ENCODE measurements around the gene PIP5K1B. TPM values are rescaled to one million over a fixed set of nuclear protein-coding genes. Genes with fewer than 3 reads are reported as not detected.

PIP5K1B gene
- total RNA-seq, 1 experiment from 2014 or later: 0.20 TPM

DNA sequence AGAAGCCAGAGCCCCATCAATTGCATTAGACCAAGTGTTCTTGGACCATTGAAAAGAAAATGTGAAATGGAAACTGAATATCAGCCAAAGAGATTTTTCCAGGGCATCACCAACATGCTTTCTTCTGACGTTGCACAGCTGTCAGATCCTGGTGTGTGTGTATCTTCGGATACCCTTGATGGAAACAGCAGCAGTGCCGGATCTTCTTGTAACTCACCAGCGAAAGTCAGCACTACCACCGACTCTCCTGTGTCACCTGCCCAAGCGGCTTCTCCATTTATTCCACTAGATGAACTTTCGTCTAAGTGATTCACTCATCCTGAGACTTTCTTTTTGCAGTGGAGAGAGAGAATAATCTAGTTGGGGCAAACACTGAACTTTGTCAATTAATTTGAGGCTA, 75.7 kb downstream of the PIP5K1B start:
- ChIA-PET RAD21 (ENCODE audit: low non-redundant PET in 1 of 2, low total read pairs in 2 of 2, uncharacterized antibody in 2 of 2, unreplicated experiment in 2 of 2) (no interaction called here), POLR2A (no interaction called here), CTCF (no interaction called here)
- no peak for TF ChIP-seq RAD21 (IDR thresholded peaks at IDR 0.05; ENCODE audit: low read depth)
- no peak for TF ChIP-seq FOSL1 (IDR thresholded peaks at IDR 0.05; ENCODE audit: low read depth)
- no peak for TF ChIP-seq ELF1 (IDR thresholded peaks at IDR 0.05; ENCODE audit: borderline replicate concordance, low read depth)
- TF ChIP-seq, protein P1, sequence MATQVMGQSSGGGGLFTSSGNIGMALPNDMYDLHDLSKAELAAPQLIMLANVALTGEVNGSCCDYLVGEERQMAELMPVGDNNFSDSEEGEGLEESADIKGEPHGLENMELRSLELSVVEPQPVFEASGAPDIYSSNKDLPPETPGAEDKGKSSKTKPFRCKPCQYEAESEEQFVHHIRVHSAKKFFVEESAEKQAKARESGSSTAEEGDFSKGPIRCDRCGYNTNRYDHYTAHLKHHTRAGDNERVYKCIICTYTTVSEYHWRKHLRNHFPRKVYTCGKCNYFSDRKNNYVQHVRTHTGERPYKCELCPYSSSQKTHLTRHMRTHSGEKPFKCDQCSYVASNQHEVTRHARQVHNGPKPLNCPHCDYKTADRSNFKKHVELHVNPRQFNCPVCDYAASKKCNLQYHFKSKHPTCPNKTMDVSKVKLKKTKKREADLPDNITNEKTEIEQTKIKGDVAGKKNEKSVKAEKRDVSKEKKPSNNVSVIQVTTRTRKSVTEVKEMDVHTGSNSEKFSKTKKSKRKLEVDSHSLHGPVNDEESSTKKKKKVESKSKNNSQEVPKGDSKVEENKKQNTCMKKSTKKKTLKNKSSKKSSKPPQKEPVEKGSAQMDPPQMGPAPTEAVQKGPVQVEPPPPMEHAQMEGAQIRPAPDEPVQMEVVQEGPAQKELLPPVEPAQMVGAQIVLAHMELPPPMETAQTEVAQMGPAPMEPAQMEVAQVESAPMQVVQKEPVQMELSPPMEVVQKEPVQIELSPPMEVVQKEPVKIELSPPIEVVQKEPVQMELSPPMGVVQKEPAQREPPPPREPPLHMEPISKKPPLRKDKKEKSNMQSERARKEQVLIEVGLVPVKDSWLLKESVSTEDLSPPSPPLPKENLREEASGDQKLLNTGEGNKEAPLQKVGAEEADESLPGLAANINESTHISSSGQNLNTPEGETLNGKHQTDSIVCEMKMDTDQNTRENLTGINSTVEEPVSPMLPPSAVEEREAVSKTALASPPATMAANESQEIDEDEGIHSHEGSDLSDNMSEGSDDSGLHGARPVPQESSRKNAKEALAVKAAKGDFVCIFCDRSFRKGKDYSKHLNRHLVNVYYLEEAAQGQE (IDR thresholded peaks at IDR 0.05; ENCODE audit: low read depth): no peak
- no peak for TF ChIP-seq EZH2 (IDR thresholded peaks at IDR 0.05)
- no peak for TF ChIP-seq POLR2AphosphoS5 (IDR thresholded peaks at IDR 0.05; ENCODE audit: low read depth, low read length)
- no peak for TF ChIP-seq POLR2A (IDR thresholded peaks at IDR 0.05; ENCODE audit: borderline replicate concordance, extremely low read depth, insufficient read depth, insufficient read length)
- no peak for TF ChIP-seq JUND (IDR thresholded peaks at IDR 0.05)
- TF ChIP-seq EZH2phosphoT487 (IDR thresholded peaks at IDR 0.05; ENCODE audit: borderline replicate concordance): no peak
- TF ChIP-seq ZNF274 (IDR thresholded peaks at IDR 0.05; ENCODE audit: low read depth, low read length): no peak
- TF ChIP-seq, protein P2, sequence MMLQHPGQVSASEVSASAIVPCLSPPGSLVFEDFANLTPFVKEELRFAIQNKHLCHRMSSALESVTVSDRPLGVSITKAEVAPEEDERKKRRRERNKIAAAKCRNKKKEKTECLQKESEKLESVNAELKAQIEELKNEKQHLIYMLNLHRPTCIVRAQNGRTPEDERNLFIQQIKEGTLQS (IDR thresholded peaks at IDR 0.05): no peak
- TF ChIP-seq, protein P3, sequence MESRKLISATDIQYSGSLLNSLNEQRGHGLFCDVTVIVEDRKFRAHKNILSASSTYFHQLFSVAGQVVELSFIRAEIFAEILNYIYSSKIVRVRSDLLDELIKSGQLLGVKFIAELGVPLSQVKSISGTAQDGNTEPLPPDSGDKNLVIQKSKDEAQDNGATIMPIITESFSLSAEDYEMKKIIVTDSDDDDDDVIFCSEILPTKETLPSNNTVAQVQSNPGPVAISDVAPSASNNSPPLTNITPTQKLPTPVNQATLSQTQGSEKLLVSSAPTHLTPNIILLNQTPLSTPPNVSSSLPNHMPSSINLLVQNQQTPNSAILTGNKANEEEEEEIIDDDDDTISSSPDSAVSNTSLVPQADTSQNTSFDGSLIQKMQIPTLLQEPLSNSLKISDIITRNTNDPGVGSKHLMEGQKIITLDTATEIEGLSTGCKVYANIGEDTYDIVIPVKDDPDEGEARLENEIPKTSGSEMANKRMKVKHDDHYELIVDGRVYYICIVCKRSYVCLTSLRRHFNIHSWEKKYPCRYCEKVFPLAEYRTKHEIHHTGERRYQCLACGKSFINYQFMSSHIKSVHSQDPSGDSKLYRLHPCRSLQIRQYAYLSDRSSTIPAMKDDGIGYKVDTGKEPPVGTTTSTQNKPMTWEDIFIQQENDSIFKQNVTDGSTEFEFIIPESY (IDR thresholded peaks at IDR 0.05; ENCODE audit: extremely low read depth, insufficient replicate concordance, low read length): no peak
- TF ChIP-seq CEBPB (IDR thresholded peaks at IDR 0.05; ENCODE audit: low read depth): no peak
- no peak for TF ChIP-seq ZFX (IDR thresholded peaks at IDR 0.05)
- TF ChIP-seq EGR1 (IDR thresholded peaks at IDR 0.05; ENCODE audit: low read depth): no peak
- TF ChIP-seq SIN3A (IDR thresholded peaks at IDR 0.05; ENCODE audit: low read depth): no peak
- no peak for TF ChIP-seq YY1 (IDR thresholded peaks at IDR 0.05; ENCODE audit: extremely low read depth, insufficient replicate concordance, low read depth, low read length)
- no peak for TF ChIP-seq SRF (IDR thresholded peaks at IDR 0.05; ENCODE audit: low read depth)
- ATAC-seq (no peak), DNase-seq (ENCODE audit: low read depth, low spot score) (no peak)
- BruUV-seq (replicated peaks): TSS peak; percentile 55
- Histone ChIP-seq H3K36me3 (ENCODE audit: control insufficient read depth in 1 of 2, insufficient read depth in 2 of 2, low read length in 2 of 2) (no peaks in the 10 kb centered on the region), H4K20me1 (ENCODE audit: insufficient read depth) (no peaks in the 10 kb centered on the region), H3K9me2 (ENCODE audit: insufficient read depth) (no peaks in the 10 kb centered on the region), H3K9me3 (ENCODE audit: control insufficient read depth in 1 of 2, insufficient read depth in 1 of 2, low read depth in 1 of 2, low read length in 2 of 2) (no peaks in the 10 kb centered on the region), H3K4me2 (ENCODE audit: low read length) (peak overlapping the region; percentile 98), H2AFZ (ENCODE audit: low read depth, low read length, poor library complexity, severe bottlenecking) (no peak overlapping the region), H3K4me1 (ENCODE audit: control insufficient read depth in 1 of 2, insufficient read depth in 2 of 2, low read length in 2 of 2) (peaks cover 0 to 13% of the 10 kb centered on the region in 2 experiments; a peak in 3 of 4 replicates), H3K4me3 (replicated peaks in 1 of 2; ENCODE audit: low read depth in 1 of 2, low read length in 2 of 2) (peak overlapping the region; percentile 78 to 97), H3K9ac (ENCODE audit: low read length) (peak overlapping the region; percentile 82), H3K27ac (ENCODE audit: low read depth, low read length) (no peak overlapping the region), H3K79me2 (ENCODE audit: insufficient read depth, low read length) (peaks cover 12% of the 10 kb centered on the region; the same call in 1 of the 2 replicates), H3K27me3 (ENCODE audit: insufficient read depth, low read length) (no peaks in the 10 kb centered on the region)
- intact Hi-C loops (cut with micrococcal nuclease): no loop called here

Measured in HCT116 (cell line).